Raji (cell line): ENCODE measurements around the gene MRPL20.

Source experiments
- POLR2A ChIP-seq: IDR thresholded peaks from 2 replicates; pipeline ENCODE4 v1.6.1; 2011; ENCODE audit warnings: low read depth, low read length, control low read depth; ENCODE audit not compliant: insufficient read depth

Gene MRPL20

DNA sequence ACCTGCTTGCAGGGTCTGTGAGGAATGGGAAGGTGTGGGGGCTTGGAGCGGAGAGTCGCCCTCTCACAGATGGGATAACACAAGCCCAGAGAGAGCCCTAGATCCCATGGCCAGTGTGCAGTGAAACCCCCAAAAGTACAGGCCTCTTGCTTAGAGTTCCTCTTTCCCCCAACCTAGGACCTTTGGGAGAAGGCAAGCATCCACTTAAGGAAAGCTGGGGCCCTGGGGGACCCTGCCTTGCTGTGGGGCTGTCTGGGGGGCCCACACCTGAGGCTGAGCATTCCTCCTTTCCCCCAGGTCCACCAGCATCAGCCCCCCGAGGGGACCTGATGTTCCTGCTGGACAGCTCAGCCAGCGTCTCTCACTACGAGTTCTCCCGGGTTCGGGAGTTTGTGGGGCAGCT lies 29.5 kb upstream of the MRPL20 start:
- no peak for TF ChIP-seq POLR2A

GRCh38 chr1:1435911-1436629 lies 29.0 kb upstream of the MRPL20 start:
- TF ChIP-seq POLR2A: no peak

- no peak for TF ChIP-seq POLR2A
Measured at GRCh38 chr1:1435106-1435903, 28.2 kb upstream of the MRPL20 start, which contains the start of gene VWA1. Gene VWA1 (plus strand): TSS chr1:1435690. CDS start chr1:1435749, 59 bp downstream.

- TF ChIP-seq POLR2A: no peak
Measured at GRCh38 chr1:1434824-1435105, 27.7 kb upstream of the MRPL20 start.

GRCh38 chr1:1434131-1434823 lies 27.2 kb upstream of the MRPL20 start:
- TF ChIP-seq POLR2A: no peak

GRCh38 chr1:1433804-1434130 lies 26.7 kb upstream of the MRPL20 start:
- no peak for TF ChIP-seq POLR2A

DNA sequence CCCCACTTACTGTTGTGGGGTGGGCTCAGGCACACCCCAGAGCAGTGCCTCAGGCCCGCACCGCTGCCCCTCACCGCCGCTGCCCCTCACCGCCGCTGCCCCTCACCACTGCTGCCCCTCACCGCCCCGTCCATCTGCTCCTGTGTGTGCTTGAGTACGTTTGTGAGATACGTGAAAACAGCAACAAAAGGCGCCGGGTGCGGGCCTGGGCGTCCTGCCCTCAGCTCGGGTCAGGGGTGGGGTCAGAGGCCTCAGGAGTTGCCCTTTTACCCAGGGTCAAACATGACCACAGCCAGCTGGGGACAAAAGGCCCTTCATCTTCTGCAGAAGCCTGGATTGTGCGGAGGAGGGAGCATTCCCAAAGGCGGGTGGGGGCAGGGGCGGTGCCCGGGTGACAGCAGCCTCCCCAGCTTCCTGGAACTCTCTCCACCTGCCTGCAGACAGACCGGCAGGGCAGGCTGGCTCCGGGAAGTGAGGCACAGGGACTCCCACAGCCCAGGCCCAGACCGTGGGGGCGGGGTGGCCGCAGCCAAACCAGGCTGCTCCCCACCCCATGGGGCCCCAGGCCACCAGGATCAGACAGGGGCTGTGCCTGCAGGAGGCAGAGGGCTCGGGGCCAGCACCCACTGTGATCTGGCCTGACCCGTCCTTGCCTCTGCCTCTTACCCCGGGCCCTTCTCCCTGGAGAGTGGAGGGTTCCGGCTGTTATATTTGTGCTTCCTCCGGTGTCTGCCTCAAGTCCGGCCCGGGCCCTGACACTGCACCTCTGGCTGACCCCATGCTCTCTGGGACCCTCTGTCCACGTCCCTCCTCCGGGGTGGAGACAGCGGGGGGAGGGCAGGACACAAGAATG lies 26.1 kb upstream of the MRPL20 start:
- no peak for TF ChIP-seq POLR2A

DNA sequence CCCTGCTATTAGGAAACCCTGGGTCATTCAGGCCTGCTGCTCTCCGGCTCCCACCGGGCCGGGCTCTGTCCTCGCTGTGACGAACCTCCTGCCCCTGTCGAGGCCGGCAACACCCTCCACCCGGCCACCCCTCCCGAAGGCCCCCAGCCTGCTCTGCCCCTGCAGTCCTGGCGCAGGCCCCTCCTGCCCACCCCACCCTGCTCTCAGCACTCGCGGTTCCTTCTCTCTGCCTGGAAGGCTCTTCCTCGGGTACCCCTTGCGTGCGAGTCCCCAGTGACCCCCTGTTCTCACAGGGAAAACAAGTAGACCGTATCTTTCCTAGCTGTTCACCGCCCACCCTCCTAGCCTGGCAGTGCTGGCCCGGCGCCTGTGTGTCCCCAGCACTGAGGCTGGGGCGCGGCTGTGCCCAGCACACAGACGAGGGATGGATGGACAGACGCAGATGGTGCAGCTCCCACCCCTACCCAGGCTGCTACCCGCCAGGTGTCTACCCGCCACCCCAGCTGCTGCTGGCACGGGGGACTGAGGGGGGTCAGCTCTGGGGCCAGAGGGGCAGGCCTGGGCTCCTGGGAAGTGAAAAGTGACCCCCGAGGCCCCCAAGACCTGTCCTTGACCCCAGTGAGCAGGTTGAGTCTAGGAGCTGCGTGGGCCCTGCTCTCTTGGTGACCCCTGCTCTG lies 25.3 kb upstream of the MRPL20 start:
- no peak for TF ChIP-seq POLR2A

GRCh38 chr1:1431845-1432273 lies 24.8 kb upstream of the MRPL20 start:
- no peak for TF ChIP-seq POLR2A

DNA sequence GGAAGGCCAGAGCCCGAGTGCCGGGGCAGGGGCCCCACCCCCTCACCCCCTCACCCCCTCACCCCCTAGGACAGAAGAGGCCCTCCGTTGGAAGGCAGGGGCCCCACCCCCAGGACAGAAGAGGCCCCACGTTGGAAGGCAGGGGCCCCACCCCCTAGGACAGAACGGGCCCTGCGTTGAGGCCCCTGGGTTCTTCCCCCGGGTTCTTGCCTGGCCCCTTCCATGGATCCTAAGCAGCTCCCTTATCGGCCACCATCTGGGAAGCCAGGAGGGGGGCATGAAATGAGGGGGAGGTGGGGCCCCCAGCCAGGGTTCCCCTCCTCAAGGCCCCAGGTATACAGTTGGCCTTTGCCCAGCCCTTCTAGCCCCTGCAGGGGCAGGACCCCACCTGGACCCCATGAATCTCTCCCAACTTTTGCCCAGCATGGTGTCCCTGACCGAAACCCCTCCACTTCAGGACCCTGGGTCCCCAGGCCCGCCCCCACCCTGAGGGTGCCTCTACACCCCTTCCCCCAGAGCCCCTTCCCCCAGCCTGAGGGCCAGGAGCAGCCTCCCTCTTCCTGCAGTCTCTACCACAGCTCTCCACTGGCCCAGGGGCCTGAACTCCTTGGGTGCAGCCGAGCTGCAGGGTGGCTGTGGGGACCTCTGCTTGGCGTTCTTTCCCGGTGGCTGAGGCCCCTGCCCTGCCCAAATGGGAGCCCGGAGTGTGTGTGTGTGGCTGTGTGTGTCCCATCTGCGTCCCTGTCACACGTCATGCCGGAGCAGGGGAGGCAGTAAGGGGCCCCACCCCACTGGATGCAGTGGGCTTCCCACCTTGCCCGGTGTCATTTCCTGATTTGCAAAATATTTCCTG lies 24.1 kb upstream of the MRPL20 start:
- TF ChIP-seq POLR2A: no peak

- no peak for TF ChIP-seq POLR2A
Measured at GRCh38 chr1:1430114-1430982, 23.3 kb upstream of the MRPL20 start.

DNA sequence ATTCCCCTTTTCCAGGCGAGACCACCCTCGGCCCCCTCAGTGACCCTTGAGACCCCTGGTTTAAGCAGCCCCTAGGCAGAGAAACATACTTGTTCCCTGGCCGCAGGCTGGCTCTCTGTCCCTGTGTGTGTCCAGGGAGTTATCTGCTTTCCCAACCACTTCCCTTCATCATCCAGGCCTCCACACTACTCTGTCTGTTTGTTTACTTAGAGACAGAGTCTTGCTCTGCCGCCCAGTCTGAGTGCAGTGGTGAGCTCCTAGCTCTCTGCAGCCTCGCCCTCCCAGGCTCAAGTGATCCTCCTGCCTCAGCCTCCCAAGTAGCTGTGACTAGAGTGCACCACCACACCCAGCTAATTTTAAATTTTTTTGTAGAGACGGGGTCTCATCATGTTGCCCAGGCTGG lies 22.6 kb upstream of the MRPL20 start:
- TF ChIP-seq POLR2A: no peak

DNA sequence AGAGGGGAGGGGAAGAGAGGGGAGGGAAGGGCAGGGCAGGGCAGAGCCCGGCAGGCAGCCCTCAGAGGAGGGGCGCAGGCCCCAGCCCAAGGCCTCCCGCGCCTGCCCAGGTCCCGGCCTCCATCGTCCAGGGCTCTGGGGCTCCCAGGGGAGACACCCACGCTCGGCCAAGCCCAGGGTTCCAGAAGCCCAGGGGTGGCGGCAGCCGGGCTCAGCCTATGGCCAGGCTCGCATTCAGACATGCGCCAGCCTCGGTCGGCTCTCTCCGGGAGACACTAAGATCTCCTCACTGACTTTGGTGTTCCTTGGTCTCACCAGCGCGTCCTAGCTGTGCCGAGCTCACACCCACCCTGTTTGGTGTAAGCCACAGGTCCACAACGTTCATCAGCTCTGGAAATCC lies 21.1 kb upstream of the MRPL20 start:
- no peak for TF ChIP-seq POLR2A

- no peak for TF ChIP-seq POLR2A
Measured at GRCh38 chr1:1427820-1428148, 20.7 kb upstream of the MRPL20 start.
